ENCODE measurements around the gene HM13. TPM values are rescaled to one million over a fixed set of nuclear protein-coding genes. Genes with fewer than 3 reads are reported as not detected.
A peak's percentile ranks its signal among the peaks of the same experiment; 100 is the strongest.

Gene HM13
- total and polyA plus RNA-seq, 9 of the 15 experiments (the other 6 are each of a cell fraction or from before 2014, with no cell fraction given), result 7.7 to 136 (median 74.5) TPM

DNA sequence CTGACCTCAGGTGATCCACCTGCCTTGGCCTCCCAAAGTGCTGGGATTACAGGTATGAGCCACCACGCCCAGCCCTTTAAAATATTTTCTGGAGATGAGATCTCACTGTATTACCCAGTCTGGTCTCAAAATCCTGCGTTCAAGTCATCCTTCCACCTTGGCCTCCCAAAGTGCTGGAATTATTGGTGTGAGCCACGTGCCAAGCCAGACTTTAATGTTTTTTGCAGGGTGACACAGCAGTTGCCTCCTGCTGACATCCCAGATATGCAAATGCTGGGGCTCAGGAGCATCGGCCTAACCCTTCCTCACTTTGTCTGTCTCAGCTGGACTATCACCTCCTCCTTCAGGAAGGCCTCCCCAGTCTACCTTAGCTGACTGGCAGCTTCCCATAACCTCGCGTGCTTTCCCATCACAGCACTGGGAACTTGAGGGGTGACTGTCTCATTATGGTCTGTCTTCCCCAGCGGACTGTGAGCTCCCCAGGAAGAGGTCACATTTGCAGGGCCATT, 76.5 kb downstream of the HM13 start (continued):
- TF ChIP-seq ZNF707 (CRISPR knock-in tag; conservative IDR thresholded peaks at IDR 0.05), result no peak
- TF ChIP-seq GTF2A2 (tag; IDR thresholded peaks at IDR 0.05), result no peak
- TF ChIP-seq CREB5 (CRISPR knock-in tag; IDR thresholded peaks at IDR 0.05), result no peak
- no peak for TF ChIP-seq JUNB (CRISPR knock-in tag; conservative IDR thresholded peaks at IDR 0.05)
- no peak for TF ChIP-seq SIX5 (IDR thresholded peaks at IDR 0.05; ENCODE audit: borderline replicate concordance in 1 of 2, insufficient read depth in 1 of 2, low read depth in 1 of 2, low read length in 2 of 2)
- TF ChIP-seq, protein P1, sequence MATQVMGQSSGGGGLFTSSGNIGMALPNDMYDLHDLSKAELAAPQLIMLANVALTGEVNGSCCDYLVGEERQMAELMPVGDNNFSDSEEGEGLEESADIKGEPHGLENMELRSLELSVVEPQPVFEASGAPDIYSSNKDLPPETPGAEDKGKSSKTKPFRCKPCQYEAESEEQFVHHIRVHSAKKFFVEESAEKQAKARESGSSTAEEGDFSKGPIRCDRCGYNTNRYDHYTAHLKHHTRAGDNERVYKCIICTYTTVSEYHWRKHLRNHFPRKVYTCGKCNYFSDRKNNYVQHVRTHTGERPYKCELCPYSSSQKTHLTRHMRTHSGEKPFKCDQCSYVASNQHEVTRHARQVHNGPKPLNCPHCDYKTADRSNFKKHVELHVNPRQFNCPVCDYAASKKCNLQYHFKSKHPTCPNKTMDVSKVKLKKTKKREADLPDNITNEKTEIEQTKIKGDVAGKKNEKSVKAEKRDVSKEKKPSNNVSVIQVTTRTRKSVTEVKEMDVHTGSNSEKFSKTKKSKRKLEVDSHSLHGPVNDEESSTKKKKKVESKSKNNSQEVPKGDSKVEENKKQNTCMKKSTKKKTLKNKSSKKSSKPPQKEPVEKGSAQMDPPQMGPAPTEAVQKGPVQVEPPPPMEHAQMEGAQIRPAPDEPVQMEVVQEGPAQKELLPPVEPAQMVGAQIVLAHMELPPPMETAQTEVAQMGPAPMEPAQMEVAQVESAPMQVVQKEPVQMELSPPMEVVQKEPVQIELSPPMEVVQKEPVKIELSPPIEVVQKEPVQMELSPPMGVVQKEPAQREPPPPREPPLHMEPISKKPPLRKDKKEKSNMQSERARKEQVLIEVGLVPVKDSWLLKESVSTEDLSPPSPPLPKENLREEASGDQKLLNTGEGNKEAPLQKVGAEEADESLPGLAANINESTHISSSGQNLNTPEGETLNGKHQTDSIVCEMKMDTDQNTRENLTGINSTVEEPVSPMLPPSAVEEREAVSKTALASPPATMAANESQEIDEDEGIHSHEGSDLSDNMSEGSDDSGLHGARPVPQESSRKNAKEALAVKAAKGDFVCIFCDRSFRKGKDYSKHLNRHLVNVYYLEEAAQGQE (IDR thresholded peaks at IDR 0.05; ENCODE audit: borderline replicate concordance), result no peak
- TF ChIP-seq, protein P1 (CRISPR knock-in tag; IDR thresholded peaks at IDR 0.05; ENCODE audit: low read depth), result no peak
- no peak for TF ChIP-seq PTBP1 (IDR thresholded peaks at IDR 0.05; ENCODE audit: low read depth, low read length)
- no peak for TF ChIP-seq ZNF347 (CRISPR knock-in tag; IDR thresholded peaks at IDR 0.05; ENCODE audit: low read depth)
- TF ChIP-seq RBM17 (IDR thresholded peaks at IDR 0.05; ENCODE audit: borderline replicate concordance, low read depth, low read length), result no peak
- TF ChIP-seq TBL1XR1 (IDR thresholded peaks at IDR 0.05; ENCODE audit: low read length in 2 of 2), result no peak
- no peak for TF ChIP-seq ZNF140 (CRISPR knock-in tag; IDR thresholded peaks at IDR 0.05)
- peak; percentile 16; the same call in 1 of the 2 replicates for TF ChIP-seq SOX6 (IDR thresholded peaks at IDR 0.05)
- no peak for TF ChIP-seq ZNF274 (IDR thresholded peaks at IDR 0.05; ENCODE audit: borderline replicate concordance, low read depth, low read length)
- TF ChIP-seq HNRNPL (IDR thresholded peaks at IDR 0.05; ENCODE audit: low read depth, low read length), result no peak
- peak; percentile 74 for TF ChIP-seq ZNF384 (IDR thresholded peaks at IDR 0.05; ENCODE audit: low read depth, low read length)
- TF ChIP-seq SIN3B (IDR thresholded peaks at IDR 0.05; ENCODE audit: low read depth), result no peak
- 0 out of 2 replicates have a peak, but pooled peaks have one; percentile 26 for TF ChIP-seq ATF7 (IDR thresholded peaks at IDR 0.05)
- TF ChIP-seq YY1 (IDR thresholded peaks at IDR 0.05; ENCODE audit: borderline replicate concordance in 1 of 3, control insufficient read depth in 1 of 3, extremely low read depth in 1 of 3, insufficient read depth in 3 of 3, insufficient read length in 1 of 3, insufficient replicate concordance in 2 of 3, low read depth in 1 of 3, low read length in 2 of 3), result no peak
- peak; percentile 20; the same call in 1 of the 2 replicates for TF ChIP-seq TCF3 (CRISPR knock-in tag; IDR thresholded peaks at IDR 0.05)
- TF ChIP-seq ZZZ3 (IDR thresholded peaks at IDR 0.05), result no peak
